ENCODE data around the gene MLLT3. TPM values are rescaled to one million over a fixed set of nuclear protein-coding genes. Genes with fewer than 3 reads are reported as not detected.

Gene MLLT3
- total RNA-seq, 3 donors from 2014 or later (not counting 1 experiment from before 2014, with no cell fraction given): 24.3 to 26.6 (median 25.2) TPM

DNA sequence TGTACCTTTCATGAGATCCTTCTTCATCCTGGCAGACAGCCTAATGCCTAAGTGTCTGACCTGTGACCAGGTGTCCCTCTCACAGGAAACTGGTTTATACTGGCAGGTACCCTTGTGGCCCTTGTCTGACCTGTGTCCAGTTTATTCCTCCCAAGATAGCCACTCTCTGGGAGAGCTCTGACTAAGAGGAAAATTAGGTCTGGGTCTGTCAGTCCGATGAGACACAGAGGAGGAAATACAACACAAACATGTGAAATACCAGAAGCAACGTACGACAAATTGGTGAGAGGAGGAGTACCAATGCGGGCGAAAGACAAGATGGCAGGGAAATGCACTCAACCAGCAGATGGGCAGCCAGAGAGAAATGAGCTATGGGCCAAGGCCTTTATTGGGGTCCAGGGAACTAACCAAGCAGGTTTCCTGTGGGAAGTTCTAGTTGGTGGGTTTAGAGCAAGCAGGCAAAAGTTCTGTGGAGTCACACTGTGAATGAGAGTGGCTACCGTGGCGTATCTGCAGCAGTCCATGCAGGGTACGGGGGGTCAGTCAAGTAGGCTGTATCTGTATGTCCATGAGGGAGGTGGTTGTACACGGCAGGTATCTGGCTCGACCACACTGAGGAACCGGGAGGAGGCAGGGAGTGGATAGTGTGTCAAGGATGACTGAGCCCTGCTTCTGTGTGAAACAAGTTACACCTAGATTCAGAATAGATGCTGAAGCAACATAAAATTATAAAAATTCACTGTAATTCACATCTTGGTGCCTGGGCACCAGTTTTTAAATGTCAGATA is 109.0 kb downstream of the MLLT3 start:
- H3K4me1 Mint-ChIP-seq: peaks cover 40 to 70% of the 10 kb centered on the region in 2 donors
- Histone ChIP-seq H3K4me3 (ENCODE audit: low read length) (no peak overlapping the region), H3K27me3 (ENCODE audit: control insufficient read depth, insufficient read depth, low read length) (no peaks in the 10 kb centered on the region), H3K27ac (ENCODE audit: low read length) (no peak overlapping the region), H3K9me3 (ENCODE audit: control insufficient read depth, insufficient read depth, low read length) (no peaks in the 10 kb centered on the region), H3K36me3 (ENCODE audit: control insufficient read depth, insufficient read depth, low read length) (no peaks in the 10 kb centered on the region), H3K4me1 (ENCODE audit: control insufficient read depth, insufficient read depth, low read length) (no peaks in the 10 kb centered on the region)
- no peaks in the 10 kb centered on the region for H3K9me3 Mint-ChIP-seq
- H3K4me3 Mint-ChIP-seq: no peak overlapping the region
- H3K27ac Mint-ChIP-seq: peak overlapping the region; percentile 20 to 42
- TF ChIP-seq, protein P1, sequence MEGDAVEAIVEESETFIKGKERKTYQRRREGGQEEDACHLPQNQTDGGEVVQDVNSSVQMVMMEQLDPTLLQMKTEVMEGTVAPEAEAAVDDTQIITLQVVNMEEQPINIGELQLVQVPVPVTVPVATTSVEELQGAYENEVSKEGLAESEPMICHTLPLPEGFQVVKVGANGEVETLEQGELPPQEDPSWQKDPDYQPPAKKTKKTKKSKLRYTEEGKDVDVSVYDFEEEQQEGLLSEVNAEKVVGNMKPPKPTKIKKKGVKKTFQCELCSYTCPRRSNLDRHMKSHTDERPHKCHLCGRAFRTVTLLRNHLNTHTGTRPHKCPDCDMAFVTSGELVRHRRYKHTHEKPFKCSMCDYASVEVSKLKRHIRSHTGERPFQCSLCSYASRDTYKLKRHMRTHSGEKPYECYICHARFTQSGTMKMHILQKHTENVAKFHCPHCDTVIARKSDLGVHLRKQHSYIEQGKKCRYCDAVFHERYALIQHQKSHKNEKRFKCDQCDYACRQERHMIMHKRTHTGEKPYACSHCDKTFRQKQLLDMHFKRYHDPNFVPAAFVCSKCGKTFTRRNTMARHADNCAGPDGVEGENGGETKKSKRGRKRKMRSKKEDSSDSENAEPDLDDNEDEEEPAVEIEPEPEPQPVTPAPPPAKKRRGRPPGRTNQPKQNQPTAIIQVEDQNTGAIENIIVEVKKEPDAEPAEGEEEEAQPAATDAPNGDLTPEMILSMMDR (IDR thresholded peaks at IDR 0.05): no peak
- 91% methylated on average over 11 of the region's 11 CpGs for WGBS (ENCODE audit: insufficient coverage)
- intact Hi-C loops (cut with micrococcal nuclease): no loop called here
- ATAC-seq (no peak), DNase-seq (no peak)
- H3K27me3 Mint-ChIP-seq (ENCODE audit: low read depth in 2 of 2): no peaks in the 10 kb centered on the region
- H3K36me3 Mint-ChIP-seq: no peaks in the 10 kb centered on the region

DNA sequence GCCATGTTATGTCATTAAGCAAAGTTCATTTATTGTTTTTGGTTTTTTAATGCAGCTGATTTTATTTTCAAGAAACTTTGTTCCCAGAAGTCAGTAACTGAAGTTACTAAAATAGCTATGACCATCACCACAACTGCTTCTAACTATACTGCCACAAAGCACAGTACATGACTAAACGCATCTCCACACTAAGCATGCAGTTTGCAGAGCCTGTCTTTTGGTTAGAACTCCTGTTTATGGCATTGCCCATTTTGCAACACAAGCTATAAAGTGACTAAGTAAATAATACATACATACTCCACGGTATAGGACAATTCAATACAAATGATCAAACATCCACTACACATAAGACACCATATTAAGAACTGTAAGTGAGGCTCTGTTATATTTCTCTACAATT is 109.7 kb downstream of the MLLT3 start:
- WGBS (ENCODE audit: insufficient coverage): 26% methylated on average over 1 of the region's 2 CpGs
- Histone ChIP-seq H3K9me3 (ENCODE audit: control insufficient read depth, insufficient read depth, low read length) (no peaks in the 10 kb centered on the region), H3K27me3 (ENCODE audit: control insufficient read depth, insufficient read depth, low read length) (no peaks in the 10 kb centered on the region), H3K4me3 (ENCODE audit: low read length) (no peak overlapping the region), H3K36me3 (ENCODE audit: control insufficient read depth, insufficient read depth, low read length) (no peaks in the 10 kb centered on the region), H3K4me1 (ENCODE audit: control insufficient read depth, insufficient read depth, low read length) (no peaks in the 10 kb centered on the region), H3K27ac (ENCODE audit: low read length) (no peak overlapping the region)
- DNase-seq (no peak), ATAC-seq (no peak)
- TF ChIP-seq, protein P1 (IDR thresholded peaks at IDR 0.05): no peak
- Mint-ChIP-seq H3K9me3 (no peaks in the 10 kb centered on the region), H3K27ac (peak overlapping the region; percentile 20 to 42), H3K36me3 (no peaks in the 10 kb centered on the region), H3K27me3 (ENCODE audit: low read depth in 2 of 2) (no peaks in the 10 kb centered on the region), H3K4me3 (no peak overlapping the region), H3K4me1 (peaks cover 44 to 72% of the 10 kb centered on the region in 2 donors)
- intact Hi-C loops (cut with micrococcal nuclease): no loop called here

DNA sequence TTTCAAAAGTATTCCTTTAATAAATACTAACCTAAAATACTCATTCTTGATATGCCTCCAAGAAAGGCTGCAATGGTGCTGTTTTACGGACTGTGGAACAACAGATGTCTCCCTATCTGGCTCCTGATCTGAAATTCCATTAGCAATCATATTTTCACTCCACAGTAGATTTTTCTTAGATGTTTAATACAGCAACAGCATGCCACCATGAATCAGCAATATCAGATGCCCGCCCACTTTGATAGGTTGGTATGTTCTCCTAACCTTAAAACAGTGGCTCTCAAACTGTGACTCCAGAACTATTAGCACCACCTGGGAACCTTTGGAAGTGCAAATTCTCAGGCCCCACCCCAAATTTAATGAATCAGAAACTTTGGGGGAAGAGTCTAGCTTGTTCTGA is 110.2 kb downstream of the MLLT3 start:
- Histone ChIP-seq H3K27me3 (ENCODE audit: control insufficient read depth, insufficient read depth, low read length) (no peaks in the 10 kb centered on the region), H3K36me3 (ENCODE audit: control insufficient read depth, insufficient read depth, low read length) (no peaks in the 10 kb centered on the region), H3K9me3 (ENCODE audit: control insufficient read depth, insufficient read depth, low read length) (no peaks in the 10 kb centered on the region), H3K27ac (ENCODE audit: low read length) (no peak overlapping the region), H3K4me1 (ENCODE audit: control insufficient read depth, insufficient read depth, low read length) (no peaks in the 10 kb centered on the region), H3K4me3 (ENCODE audit: low read length) (no peak overlapping the region)
- Mint-ChIP-seq H3K4me1 (peaks cover 49 to 68% of the 10 kb centered on the region in 2 donors), H3K4me3 (no peak overlapping the region), H3K27me3 (ENCODE audit: low read depth in 2 of 2) (no peaks in the 10 kb centered on the region), H3K27ac (peak overlapping the region; percentile 18 to 20), H3K36me3 (no peaks in the 10 kb centered on the region), H3K9me3 (no peaks in the 10 kb centered on the region)
- 100% methylated on average over 2 of the region's 2 CpGs for WGBS (ENCODE audit: insufficient coverage)
- no peak for DNase-seq
- no peak for ATAC-seq
- intact Hi-C loops (cut with micrococcal nuclease): no loop called here
- TF ChIP-seq, protein P1 (IDR thresholded peaks at IDR 0.05): no peak
